ENCODE measurements around the gene SLC26A4. TPM values are rescaled to one million over a fixed set of nuclear protein-coding genes. Genes with fewer than 3 reads are reported as not detected.

SLC26A4 gene
- total RNA-seq, 4 donors from 2014 or later = 0.39 to 0.66 (median 0.51) TPM

- Histone ChIP-seq H3K4me3 (peak overlapping the region; percentile 62 to 93 (median 77)), H3K27ac (peak overlapping the region; percentile 93 to 99 (median 96)), H3K27me3 (no peaks in the 10 kb centered on the region), H3K9me3 (no peaks in the 10 kb centered on the region), H3K4me1 (peaks cover 4 to 42% (median 31%) of the 10 kb centered on the region in 4 donors), H3K36me3 (no peaks in the 10 kb centered on the region)
- no peak for TF ChIP-seq EP300 (IDR thresholded peaks at IDR 0.05)
- TF ChIP-seq, protein P1, sequence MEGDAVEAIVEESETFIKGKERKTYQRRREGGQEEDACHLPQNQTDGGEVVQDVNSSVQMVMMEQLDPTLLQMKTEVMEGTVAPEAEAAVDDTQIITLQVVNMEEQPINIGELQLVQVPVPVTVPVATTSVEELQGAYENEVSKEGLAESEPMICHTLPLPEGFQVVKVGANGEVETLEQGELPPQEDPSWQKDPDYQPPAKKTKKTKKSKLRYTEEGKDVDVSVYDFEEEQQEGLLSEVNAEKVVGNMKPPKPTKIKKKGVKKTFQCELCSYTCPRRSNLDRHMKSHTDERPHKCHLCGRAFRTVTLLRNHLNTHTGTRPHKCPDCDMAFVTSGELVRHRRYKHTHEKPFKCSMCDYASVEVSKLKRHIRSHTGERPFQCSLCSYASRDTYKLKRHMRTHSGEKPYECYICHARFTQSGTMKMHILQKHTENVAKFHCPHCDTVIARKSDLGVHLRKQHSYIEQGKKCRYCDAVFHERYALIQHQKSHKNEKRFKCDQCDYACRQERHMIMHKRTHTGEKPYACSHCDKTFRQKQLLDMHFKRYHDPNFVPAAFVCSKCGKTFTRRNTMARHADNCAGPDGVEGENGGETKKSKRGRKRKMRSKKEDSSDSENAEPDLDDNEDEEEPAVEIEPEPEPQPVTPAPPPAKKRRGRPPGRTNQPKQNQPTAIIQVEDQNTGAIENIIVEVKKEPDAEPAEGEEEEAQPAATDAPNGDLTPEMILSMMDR (IDR thresholded peaks at IDR 0.05) = no peak
- no peak for TF ChIP-seq POLR2A (IDR thresholded peaks at IDR 0.05)
- DNase-seq (ENCODE audit: low spot score in 2 of 2) = peak in 1 of 2 donors; percentile 30
- 16 to 17% methylated on average over 29 of the region's 29 CpGs for WGBS, 2 donors
Measured at GRCh38 chr7:107742678-107743566, 82.3 kb downstream of the SLC26A4 start.

DNA sequence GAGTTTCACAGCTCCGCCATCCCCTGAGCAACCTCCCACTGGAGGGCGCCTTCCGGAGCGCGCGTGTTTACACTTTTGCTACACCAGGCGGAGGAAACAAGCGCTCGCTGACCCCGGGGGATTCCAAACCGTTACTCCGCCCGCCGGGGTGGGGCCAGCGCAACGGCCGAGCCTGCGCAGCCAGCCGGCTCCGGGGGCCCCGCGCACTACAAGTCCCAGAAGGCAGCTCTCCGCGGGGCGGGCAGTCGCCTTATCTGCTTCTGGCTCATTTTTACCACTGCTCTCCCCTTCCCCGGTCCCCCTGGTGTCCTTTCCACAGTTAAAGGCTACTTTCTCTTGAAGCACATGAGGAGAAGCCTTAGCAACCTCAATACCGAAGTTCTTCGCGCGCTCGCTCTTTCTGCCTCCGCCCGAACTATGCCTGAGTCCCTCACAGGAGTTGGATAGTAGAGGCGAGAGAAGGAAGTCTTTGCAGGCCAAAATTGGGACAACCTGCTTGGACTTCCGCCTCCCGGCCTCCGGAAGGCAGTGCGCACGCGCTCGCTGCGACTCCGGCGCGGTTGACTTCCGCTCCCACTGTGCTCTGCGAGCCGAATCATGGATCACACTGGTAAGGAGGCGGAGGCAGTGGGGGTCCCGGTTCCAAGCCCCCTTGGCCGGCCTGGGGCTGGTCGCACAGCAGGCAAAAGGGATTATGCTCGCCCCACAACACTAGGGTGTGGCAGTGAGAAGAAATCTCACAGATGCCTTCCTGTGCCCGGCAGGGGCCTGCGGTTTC is 83.1 kb downstream of the SLC26A4 start, which contains the start of gene CBLL1:
Gene CBLL1 (plus strand): TSS at position 576 of the 778 bp plus-strand sequence. CDS start 22 bp downstream, at position 598.
- H3K9me3 ChIP-seq = no peaks in the 10 kb centered on the region
- peak within 1 kb of the TSS; percentile 93 to 99 (median 96) for H3K27ac ChIP-seq
- DNase-seq (ENCODE audit: low spot score in 2 of 2) = peak; percentile 92 to 93
- peaks cover 4 to 50% (median 31%) of the 10 kb centered on the region in 4 donors for H3K4me1 ChIP-seq
- no peaks in the 10 kb centered on the region for H3K36me3 ChIP-seq
- H3K27me3 ChIP-seq = no peaks in the 10 kb centered on the region
- WGBS, 2 donors = 0 to 1% methylated on average over 45 to 51 of the region's 56 CpGs
- H3K4me3 ChIP-seq = peak within 1 kb of the TSS; percentile 62 to 93 (median 77)
- TF ChIP-seq EP300 (IDR thresholded peaks at IDR 0.05) (peak; percentile 62 to 94), POLR2A (IDR thresholded peaks at IDR 0.05) (peak; percentile 53 to 62)
- TF ChIP-seq, protein P1 (IDR thresholded peaks at IDR 0.05) = peak; percentile 57 to 89 (median 76)

- TF ChIP-seq EP300 (IDR thresholded peaks at IDR 0.05) (no peak), POLR2A (IDR thresholded peaks at IDR 0.05) (no peak)
- TF ChIP-seq, protein P1 (IDR thresholded peaks at IDR 0.05) = no peak
- no peaks in the 10 kb centered on the region for H3K9me3 ChIP-seq
- H3K4me3 ChIP-seq = peak overlapping the region; percentile 62 to 93 (median 77)
- 0 to 1% methylated on average over 20 to 22 of the region's 22 CpGs for WGBS, 2 donors
- H3K36me3 ChIP-seq = no peaks in the 10 kb centered on the region
- no peaks in the 10 kb centered on the region for H3K27me3 ChIP-seq
- peaks cover 4 to 56% (median 31%) of the 10 kb centered on the region in 4 donors for H3K4me1 ChIP-seq
- peak overlapping the region; percentile 93 to 99 (median 96) for H3K27ac ChIP-seq
- no peak for DNase-seq (ENCODE audit: low spot score in 2 of 2)
Measured at GRCh38 chr7:107744345-107744750, 83.7 kb downstream of the SLC26A4 start.

- Histone ChIP-seq H3K27me3 (no peaks in the 10 kb centered on the region), H3K4me1 (peaks cover 4 to 56% (median 31%) of the 10 kb centered on the region in 4 donors), H3K36me3 (peaks cover 0 to 15% (median 7%) of the 10 kb centered on the region in 3 donors), H3K9me3 (no peaks in the 10 kb centered on the region), H3K4me3 (peak overlapping the region in 1 of 4 donors; percentile 71), H3K27ac (no peak overlapping the region)
- WGBS, 2 donors = 61 to 62% methylated on average over 3 of the region's 3 CpGs
- TF ChIP-seq POLR2A (IDR thresholded peaks at IDR 0.05) = no peak
- no peak for TF ChIP-seq EP300 (IDR thresholded peaks at IDR 0.05)
- TF ChIP-seq, protein P1 (IDR thresholded peaks at IDR 0.05) = no peak
- DNase-seq (ENCODE audit: low spot score in 2 of 2) = no peak
Measured at GRCh38 chr7:107746006-107746405, 85.4 kb downstream of the SLC26A4 start.

Data from tibial nerve (tissue), 4 donors.